Hepatocyte (in vitro differentiated cells): ENCODE results near the gene TEX36. TPM values are rescaled to one million over a fixed set of nuclear protein-coding genes. Genes with fewer than 3 reads are reported as not detected.

Experiments used
- DNase-seq: peaks from one replicate; pipeline ENCODE4 v3.0.0-alpha.2; 2016; ENCODE audit warnings: low spot score
- H2AFZ ChIP-seq: fragments of 200-600 bp; sonication (generic); 2 replicates; pipeline ENCODE4 v1.6.0; 2016; ENCODE audit warnings: antibody characterized with exemption, mild to moderate bottlenecking
- H3K27ac ChIP-seq: fragments of 200-600 bp; sonication (generic); 2 replicates; pipeline ENCODE4 v1.5.1; 2016; ENCODE audit warnings: mild to moderate bottlenecking
- H3K27me3 ChIP-seq: fragments of 200-600 bp; sonication (generic); 2 replicates; pipeline ENCODE4 v1.6.1; 2016
- H3K36me3 ChIP-seq: fragments of 200-600 bp; sonication (generic); replicated peaks from 2 replicates; pipeline ENCODE4 v1.5.1; 2016; ENCODE audit warnings: low read depth; ENCODE audit not compliant: insufficient read depth
- H3K4me1 ChIP-seq: fragments of 200-600 bp; sonication (generic); 2 replicates; pipeline ENCODE4 v1.5.1; 2016; ENCODE audit warnings: mild to moderate bottlenecking, moderate library complexity; ENCODE audit not compliant: insufficient read depth
- H3K4me2 ChIP-seq: fragments of 200-600 bp; sonication (generic); 2 replicates; pipeline ENCODE4 v1.6.0; 2016
- H3K4me3 ChIP-seq: fragments of 200-600 bp; sonication (generic); 2 replicates; pipeline ENCODE4 v1.5.1; 2016; ENCODE audit warnings: mild to moderate bottlenecking
- H3K79me2 ChIP-seq: fragments of 200-600 bp; sonication (generic); 2 replicates; pipeline ENCODE4 v1.6.0; 2017; ENCODE audit warnings: mild to moderate bottlenecking
- H3K9me2 ChIP-seq: fragments of 200-600 bp; sonication (generic); replicated peaks from 2 replicates; pipeline ENCODE4 v1.6.0; 2017; ENCODE audit warnings: mild to moderate bottlenecking; ENCODE audit not compliant: insufficient read depth
- H3K9me3 ChIP-seq: fragments of 200-600 bp; sonication (generic); 2 replicates; pipeline ENCODE4 v1.5.1; 2016; ENCODE audit warnings: low read depth, mild to moderate bottlenecking
- H4K20me1 ChIP-seq: fragments of 200-600 bp; sonication (generic); 2 replicates; pipeline ENCODE4 v1.6.0; 2016; ENCODE audit warnings: mild to moderate bottlenecking; ENCODE audit not compliant: insufficient read depth, poor library complexity, severe bottlenecking
- EZH2 ChIP-seq: fragments of 200-600 bp; sonication (generic); IDR thresholded peaks from 2 replicates; pipeline ENCODE4 v1.6.1; 2016; ENCODE audit warnings: antibody characterized with exemption, mild to moderate bottlenecking, borderline replicate concordance
- EZH2phosphoT487 ChIP-seq: fragments of 200-600 bp; sonication (generic); IDR thresholded peaks from one replicate; pipeline ENCODE4 v1.6.1; 2018; ENCODE audit warnings: antibody characterized with exemption, mild to moderate bottlenecking, low read depth, moderate library complexity; ENCODE audit not compliant: unreplicated experiment, severe bottlenecking
- WGBS: methylation state at CpG from one replicate; pipeline ENCODE4 v1.1.6; 2016; ENCODE audit warnings: low lambda C conversion rate; ENCODE audit errors: missing lambda C conversion rate; 5-methylcytosine and 5-hydroxymethylcytosine counted together
- polyA plus RNA-seq: library from polyadenylated mRNA; unstranded; fragments of >200 nt; fragmentation: Nextera tagmentation; extraction: Ambion mirVana; gene quantifications from 2 replicates; pipeline ENCODE4 v1.2.1, GENCODE V29; 2016
- total RNA-seq: library from RNA; depleted of rRNA; stranded (reverse); fragments of >200 nt; gene quantifications from 2 replicates; pipeline ENCODE4 v1.2.3, GENCODE V29; 2014
- TF ChIP-seq, protein P1 (sequence below): fragments of 200-600 bp; sonication (generic); IDR thresholded peaks from 2 replicates; pipeline ENCODE4 v1.5.1; 2016; ENCODE audit warnings: antibody characterized with exemption, mild to moderate bottlenecking; ENCODE audit not compliant: poor library complexity

The TEX36 gene
- total and polyA plus RNA-seq, 2 experiments from 2014 or later, result not detected

DNA sequence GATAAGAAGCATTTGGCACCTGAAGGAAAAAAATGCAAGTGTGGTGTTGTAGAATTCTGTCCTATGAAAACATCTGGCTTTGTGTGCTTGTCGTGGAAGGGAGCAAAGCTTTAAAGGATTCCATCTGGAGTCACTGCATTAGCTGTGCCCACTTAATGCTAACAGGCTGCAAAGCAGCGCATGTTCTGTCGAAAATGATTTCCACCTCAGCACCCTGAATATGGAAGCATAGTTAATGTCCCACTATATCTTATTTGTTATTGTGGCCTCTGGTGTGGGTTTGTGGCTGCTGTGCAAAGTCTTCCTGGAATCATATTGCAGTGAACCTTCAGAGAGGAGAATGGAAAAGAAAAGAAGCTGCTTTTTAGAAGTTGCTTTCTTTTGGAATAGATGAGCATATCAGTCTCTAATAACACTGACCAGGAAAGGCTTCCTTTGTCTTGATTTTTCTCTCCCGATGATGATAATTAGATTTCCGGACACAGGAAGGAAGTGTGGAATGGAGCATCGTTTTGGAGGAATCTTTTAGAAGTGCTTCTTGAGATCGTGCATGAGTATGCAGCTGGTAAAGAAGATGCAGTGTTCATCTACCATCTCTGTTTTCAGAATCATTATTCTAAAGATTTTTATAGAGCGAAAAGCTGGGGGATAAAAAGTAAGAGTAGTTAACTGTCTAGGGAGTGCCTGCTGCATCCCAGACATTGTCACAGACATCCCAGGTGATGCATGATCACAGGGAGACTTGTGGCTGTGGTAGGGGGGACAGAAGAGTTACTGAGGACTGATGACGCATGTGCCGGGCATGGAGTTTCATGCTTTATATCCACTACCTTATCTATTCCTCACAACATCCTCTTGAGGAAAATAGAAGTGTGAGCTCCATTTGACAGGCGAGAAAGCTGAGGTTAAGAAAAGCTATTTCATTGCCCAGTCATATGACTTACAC lies 54.6 kb downstream of the TEX36 start:
- Histone ChIP-seq H3K27me3 (peaks cover 3% of the 10 kb centered on the region), H3K4me3 (no peak overlapping the region), H3K4me1 (no peaks in the 10 kb centered on the region), H3K9me3 (no peaks in the 10 kb centered on the region), H3K4me2 (peak overlapping the region; percentile 23), H3K36me3 (no peaks in the 10 kb centered on the region), H3K9me2 (no peaks in the 10 kb centered on the region), H4K20me1 (no peaks in the 10 kb centered on the region), H3K27ac (no peak overlapping the region), H3K79me2 (no peaks in the 10 kb centered on the region), H2AFZ (no peak overlapping the region)
- 77% methylated on average over 11 of the region's 11 CpGs for WGBS
- DNase-seq, result no peak
- TF ChIP-seq, protein P1, sequence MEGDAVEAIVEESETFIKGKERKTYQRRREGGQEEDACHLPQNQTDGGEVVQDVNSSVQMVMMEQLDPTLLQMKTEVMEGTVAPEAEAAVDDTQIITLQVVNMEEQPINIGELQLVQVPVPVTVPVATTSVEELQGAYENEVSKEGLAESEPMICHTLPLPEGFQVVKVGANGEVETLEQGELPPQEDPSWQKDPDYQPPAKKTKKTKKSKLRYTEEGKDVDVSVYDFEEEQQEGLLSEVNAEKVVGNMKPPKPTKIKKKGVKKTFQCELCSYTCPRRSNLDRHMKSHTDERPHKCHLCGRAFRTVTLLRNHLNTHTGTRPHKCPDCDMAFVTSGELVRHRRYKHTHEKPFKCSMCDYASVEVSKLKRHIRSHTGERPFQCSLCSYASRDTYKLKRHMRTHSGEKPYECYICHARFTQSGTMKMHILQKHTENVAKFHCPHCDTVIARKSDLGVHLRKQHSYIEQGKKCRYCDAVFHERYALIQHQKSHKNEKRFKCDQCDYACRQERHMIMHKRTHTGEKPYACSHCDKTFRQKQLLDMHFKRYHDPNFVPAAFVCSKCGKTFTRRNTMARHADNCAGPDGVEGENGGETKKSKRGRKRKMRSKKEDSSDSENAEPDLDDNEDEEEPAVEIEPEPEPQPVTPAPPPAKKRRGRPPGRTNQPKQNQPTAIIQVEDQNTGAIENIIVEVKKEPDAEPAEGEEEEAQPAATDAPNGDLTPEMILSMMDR, result no peak
- TF ChIP-seq EZH2 (no peak), EZH2phosphoT487 (no peak)

DNA sequence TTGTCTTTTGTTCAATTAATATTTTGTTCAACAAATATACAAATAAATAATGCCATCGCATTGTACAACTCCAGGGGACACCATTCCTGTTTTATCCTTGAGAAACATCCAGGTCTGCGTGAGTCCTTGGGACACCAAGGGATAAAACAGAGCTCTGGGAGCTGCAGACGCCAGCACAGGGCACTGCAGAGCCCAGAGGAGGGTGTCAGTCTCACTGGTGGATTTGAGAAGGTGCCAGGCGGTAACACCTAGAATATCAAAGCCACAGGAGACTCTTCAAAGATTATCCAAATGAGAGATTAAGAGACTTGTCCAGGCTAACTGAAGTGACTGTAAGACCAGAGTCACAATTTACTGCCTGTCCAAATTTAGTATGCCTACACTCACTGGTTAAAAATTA lies 55.3 kb downstream of the TEX36 start:
- Histone ChIP-seq H3K4me3 (no peak overlapping the region), H3K79me2 (no peaks in the 10 kb centered on the region), H3K4me2 (no peak overlapping the region), H3K9me3 (no peaks in the 10 kb centered on the region), H3K36me3 (no peaks in the 10 kb centered on the region), H2AFZ (no peak overlapping the region), H3K27ac (no peak overlapping the region), H3K4me1 (no peaks in the 10 kb centered on the region), H3K9me2 (no peaks in the 10 kb centered on the region), H3K27me3 (peaks cover 3% of the 10 kb centered on the region), H4K20me1 (no peaks in the 10 kb centered on the region)
- no peak for DNase-seq
- TF ChIP-seq, protein P1, result no peak
- TF ChIP-seq EZH2 (no peak), EZH2phosphoT487 (no peak)
- 82% methylated on average over 4 of the region's 4 CpGs for WGBS

DNA sequence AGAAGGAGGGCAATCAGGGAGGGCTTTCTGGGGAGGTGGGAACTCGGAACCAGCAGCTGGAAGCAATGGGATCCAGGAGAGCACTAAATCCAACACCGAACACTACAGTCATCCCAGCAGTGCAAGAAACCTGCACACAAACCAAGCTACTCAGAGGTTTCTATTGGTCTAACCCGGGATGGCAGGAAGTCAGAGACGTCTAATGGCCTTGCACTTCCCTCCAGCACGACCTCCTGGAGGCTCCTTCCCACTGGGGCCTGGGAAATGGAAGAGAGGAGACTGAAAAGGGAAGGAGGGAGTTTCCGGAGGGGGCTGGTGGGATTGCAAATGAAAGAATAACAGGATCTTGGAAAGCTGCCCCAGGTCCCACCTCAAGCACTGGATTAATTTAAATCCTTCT lies 56.3 kb downstream of the TEX36 start:
- H3K4me1 ChIP-seq, result no peaks in the 10 kb centered on the region
- no peaks in the 10 kb centered on the region for H3K9me2 ChIP-seq
- DNase-seq, result no peak
- H3K27me3 ChIP-seq, result peaks cover 3% of the 10 kb centered on the region
- H3K4me3 ChIP-seq, result no peak overlapping the region
- H2AFZ ChIP-seq, result no peak overlapping the region
- no peaks in the 10 kb centered on the region for H3K79me2 ChIP-seq
- no peaks in the 10 kb centered on the region for H3K36me3 ChIP-seq
- no peak overlapping the region for H3K27ac ChIP-seq
- 62% methylated on average over 6 of the region's 6 CpGs for WGBS
- no peak for TF ChIP-seq EZH2phosphoT487
- no peak for TF ChIP-seq EZH2
- TF ChIP-seq, protein P1, result no peak
- no peak overlapping the region for H3K4me2 ChIP-seq
- no peaks in the 10 kb centered on the region for H4K20me1 ChIP-seq
- H3K9me3 ChIP-seq, result no peaks in the 10 kb centered on the region
